ENCODE results near the gene YDJC.
"Not testable (repeated sequence)": the region's sequence is repeated elsewhere in the genome, so short reads cannot be mapped to it uniquely, and the experiment has no call there.

YDJC gene

DNA sequence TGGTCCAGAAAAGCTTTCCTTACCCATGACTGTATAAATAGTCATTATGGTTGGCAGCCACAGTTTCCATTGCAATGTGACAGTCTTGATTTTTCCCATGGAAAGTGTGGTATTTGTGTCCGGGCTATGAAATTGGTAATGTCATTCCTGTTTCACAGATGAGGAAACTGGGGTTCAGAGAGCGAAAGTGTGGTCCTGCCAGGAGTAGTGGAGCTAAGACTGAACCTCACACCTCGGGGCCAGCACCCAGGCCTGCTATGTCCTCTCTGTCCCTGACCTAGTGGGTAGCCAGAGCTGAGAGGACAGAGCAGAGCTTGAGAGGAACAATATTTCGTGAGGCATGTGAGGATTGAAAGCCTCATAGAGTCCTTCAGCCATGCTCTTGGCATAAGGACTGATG is 1.2 kb upstream of the YDJC start:
- Mint-ChIP-seq H3K4me3 (no peak overlapping the region), H3K27me3 (peaks cover 3% of the 10 kb centered on the region)

DNA sequence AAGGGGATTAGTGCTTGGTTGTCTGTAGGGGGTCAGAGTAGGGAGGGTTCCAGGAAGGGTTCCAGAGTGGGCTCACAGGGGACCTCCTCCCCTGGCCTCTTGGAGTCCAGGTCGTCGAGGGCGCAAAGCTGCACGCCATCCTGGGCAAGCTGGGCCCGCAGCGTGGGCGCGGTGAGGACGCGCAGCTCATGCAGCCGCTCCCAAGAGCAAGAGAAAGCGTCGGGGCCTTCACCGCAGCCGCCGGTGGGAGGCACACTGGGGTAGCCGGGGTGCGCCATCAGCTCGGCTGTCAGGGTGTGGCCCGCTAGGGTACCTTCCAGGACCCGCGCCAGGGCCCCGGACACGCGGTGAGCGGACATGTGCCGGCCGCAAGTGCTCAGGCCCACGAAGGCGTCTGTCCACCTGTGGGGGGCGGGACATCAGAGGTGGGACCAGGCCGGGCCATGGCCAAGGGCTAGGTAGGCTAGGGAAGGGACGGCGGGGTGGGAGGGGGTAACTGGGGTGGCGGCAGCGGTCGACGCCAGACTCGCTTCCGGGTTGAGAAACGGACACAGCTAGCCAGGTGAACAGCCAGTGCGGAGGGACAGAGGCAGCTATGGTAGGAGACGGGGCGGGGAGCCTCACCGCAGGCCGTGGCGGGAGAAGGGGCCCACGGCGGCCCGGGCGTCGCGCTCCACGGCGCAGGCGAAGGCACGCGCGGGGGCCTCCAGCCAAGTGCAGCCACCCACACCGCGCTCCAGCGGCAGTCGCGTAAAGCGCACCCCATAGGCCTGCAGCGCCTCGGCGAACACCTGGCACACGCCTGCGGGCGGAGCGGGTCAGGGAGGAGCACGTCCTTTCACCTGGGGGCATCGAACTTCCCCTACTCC is 1.2 kb downstream of the YDJC start:
- H3K27ac Mint-ChIP-seq = peak overlapping the region; percentile 90
- peaks cover 6% of the 10 kb centered on the region for H3K9me3 Mint-ChIP-seq
- H3K36me3 Mint-ChIP-seq (ENCODE audit: low read depth) = peaks cover 61% of the 10 kb centered on the region
- intact Hi-C loops (cut with micrococcal nuclease) = no loop called here
- H3K4me3 Mint-ChIP-seq = peak overlapping the region; percentile 91
- no peaks in the 10 kb centered on the region for H3K27me3 Mint-ChIP-seq
- H3K4me1 Mint-ChIP-seq (ENCODE audit: low read depth) = peaks cover 62% of the 10 kb centered on the region

More for the DNA sequence above, 1.2 kb upstream of the YDJC start:
- H3K36me3 Mint-ChIP-seq (ENCODE audit: low read depth) = peaks cover 38% of the 10 kb centered on the region
- H3K4me1 Mint-ChIP-seq (ENCODE audit: low read depth) = peaks cover 40% of the 10 kb centered on the region
- no peak overlapping the region for H3K27ac Mint-ChIP-seq
- intact Hi-C loops (cut with micrococcal nuclease) = no loop called here
- H3K9me3 Mint-ChIP-seq = peaks cover 6% of the 10 kb centered on the region

- intact Hi-C loops (cut with micrococcal nuclease) = no loop called here
- Mint-ChIP-seq H3K27ac (no peak overlapping the region), H3K9me3 (no peaks in the 10 kb centered on the region), H3K4me1 (ENCODE audit: low read depth) (peaks cover 68% of the 10 kb centered on the region), H3K27me3 (no peaks in the 10 kb centered on the region), H3K36me3 (ENCODE audit: low read depth) (peaks cover 75% of the 10 kb centered on the region), H3K4me3 (no peak overlapping the region)
Observed at GRCh38 chr22:21626735-21627469, 2.9 kb downstream of the YDJC start.

GRCh38 chr22:21626073-21626734 is 3.6 kb downstream of the YDJC start:
- no peaks in the 10 kb centered on the region for H3K27me3 Mint-ChIP-seq
- H3K4me1 Mint-ChIP-seq (ENCODE audit: low read depth) = peaks cover 75% of the 10 kb centered on the region
- peaks cover 79% of the 10 kb centered on the region for H3K36me3 Mint-ChIP-seq (ENCODE audit: low read depth)
- no peak overlapping the region for H3K4me3 Mint-ChIP-seq
- H3K9me3 Mint-ChIP-seq = no peaks in the 10 kb centered on the region
- intact Hi-C loops (cut with micrococcal nuclease) = no loop called here
- H3K27ac Mint-ChIP-seq = peak overlapping the region; percentile 37

GRCh38 chr22:21624880-21625791 is 4.7 kb downstream of the YDJC start:
- H3K4me1 Mint-ChIP-seq (ENCODE audit: low read depth) = peaks cover 85% of the 10 kb centered on the region
- no peaks in the 10 kb centered on the region for H3K27me3 Mint-ChIP-seq
- H3K36me3 Mint-ChIP-seq (ENCODE audit: low read depth) = peaks cover 90% of the 10 kb centered on the region
- intact Hi-C loops (cut with micrococcal nuclease) = no loop called here
- H3K4me3 Mint-ChIP-seq = no peak overlapping the region
- H3K9me3 Mint-ChIP-seq = no peaks in the 10 kb centered on the region
- peak overlapping the region; percentile 37 for H3K27ac Mint-ChIP-seq

DNA sequence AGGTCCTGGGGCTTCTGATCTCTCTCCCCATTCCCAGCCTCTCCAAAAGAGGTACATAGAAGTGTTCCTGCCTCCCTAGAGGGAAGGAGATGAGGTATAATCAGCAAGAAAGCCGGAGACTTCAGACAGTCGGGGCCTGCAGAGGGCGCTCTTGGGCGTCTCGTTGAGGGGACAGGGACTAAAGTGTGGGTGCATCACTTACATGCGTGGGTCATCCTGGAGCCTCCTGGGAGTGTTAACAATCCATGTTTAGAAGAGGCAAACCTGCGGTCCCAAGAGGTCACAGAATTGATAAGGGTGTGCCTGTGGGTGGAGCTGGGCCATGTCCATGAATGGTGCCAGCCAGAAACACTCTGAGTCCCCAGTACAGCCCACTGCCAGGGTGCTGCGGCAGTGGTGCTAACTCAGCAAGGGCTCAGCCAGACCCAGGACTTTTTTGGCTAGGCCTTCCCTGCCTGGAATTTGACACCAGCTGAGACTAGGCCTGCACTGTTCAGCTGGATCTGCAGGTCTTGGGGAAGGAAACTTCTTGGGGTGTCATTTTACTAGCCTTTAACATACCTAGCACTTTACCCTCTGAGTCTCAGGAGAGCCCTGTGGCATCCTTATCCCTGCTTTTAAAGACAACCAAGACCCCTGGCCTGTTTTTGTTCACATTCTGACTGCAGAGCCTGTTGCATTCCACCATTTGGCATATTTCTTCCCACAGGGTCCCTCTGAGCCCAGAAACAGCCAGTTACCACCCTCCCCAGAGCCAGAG is 5.5 kb downstream of the YDJC start:
- Mint-ChIP-seq H3K9me3 (no peaks in the 10 kb centered on the region), H3K4me3 (no peak overlapping the region), H3K36me3 (ENCODE audit: low read depth) (peaks cover 90% of the 10 kb centered on the region), H3K27ac (peak overlapping the region; percentile 37), H3K27me3 (no peaks in the 10 kb centered on the region), H3K4me1 (ENCODE audit: low read depth) (peaks cover 93% of the 10 kb centered on the region)
- intact Hi-C loops (cut with micrococcal nuclease) = no loop called here

DNA sequence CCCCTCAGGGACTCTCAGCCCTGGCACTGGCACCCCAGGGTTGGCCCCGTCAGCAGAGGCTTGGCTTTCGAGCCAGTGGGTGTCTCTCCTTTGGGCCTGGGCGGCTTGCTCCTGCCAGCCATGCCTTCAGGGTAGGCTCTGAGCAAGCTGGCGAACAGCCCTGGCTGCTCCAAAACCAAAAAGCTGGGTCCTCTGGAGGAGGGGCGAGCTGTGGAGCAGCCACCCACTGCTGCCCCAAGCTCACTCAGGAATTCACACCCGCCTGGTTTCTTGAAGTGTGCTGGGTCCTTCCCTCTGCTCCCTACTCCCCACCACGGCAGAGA is 6.2 kb downstream of the YDJC start:
- H3K4me1 Mint-ChIP-seq (ENCODE audit: low read depth) = peaks cover 95% of the 10 kb centered on the region

DNA sequence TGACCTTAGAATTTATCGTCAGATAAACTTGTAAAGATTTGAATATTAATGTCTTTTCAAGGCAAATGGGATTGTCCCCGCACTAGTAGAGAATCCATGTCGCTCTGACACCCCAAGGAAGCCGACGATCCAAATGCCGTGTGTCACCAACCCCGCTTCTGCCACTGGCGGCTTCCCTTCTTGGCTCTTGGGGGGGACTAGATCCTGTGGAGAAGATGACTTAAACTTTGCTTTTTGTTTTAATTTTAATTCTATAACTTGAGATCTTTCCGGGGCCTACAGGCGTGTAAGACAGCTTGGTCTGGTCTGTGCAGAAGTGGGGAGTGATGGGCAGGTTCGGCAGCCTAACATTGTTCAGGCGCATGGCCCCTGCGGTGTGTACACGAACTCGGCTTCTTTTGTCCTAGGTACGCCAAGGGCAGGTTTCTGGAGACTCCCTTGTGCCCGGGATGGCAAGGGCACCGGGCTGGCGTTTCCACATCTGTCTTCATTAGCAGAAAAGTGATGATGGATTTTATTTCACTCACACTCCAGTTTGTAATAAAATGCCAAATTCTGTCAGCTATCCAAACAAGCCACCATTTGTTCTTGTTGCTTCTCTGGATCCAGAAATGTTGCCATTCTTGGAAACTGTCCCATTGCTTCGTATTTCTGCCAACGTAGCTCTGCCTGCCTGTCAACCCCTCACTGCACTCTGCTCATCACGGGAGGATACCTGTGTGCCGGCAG is 6.7 kb downstream of the YDJC start:
- H3K4me3 Mint-ChIP-seq = peak overlapping the region; percentile 9

More for the DNA sequence above, 6.2 kb downstream of the YDJC start:
- Mint-ChIP-seq H3K27me3 (no peaks in the 10 kb centered on the region), H3K9me3 (no peaks in the 10 kb centered on the region), H3K4me3 (no peak overlapping the region), H3K36me3 (ENCODE audit: low read depth) (peaks cover 92% of the 10 kb centered on the region), H3K27ac (peak overlapping the region; percentile 74)
- intact Hi-C loops (cut with micrococcal nuclease) = no loop called here

GRCh38 chr22:21622011-21622918 is 7.6 kb downstream of the YDJC start:
- peak overlapping the region; percentile 74 for H3K27ac Mint-ChIP-seq
- H3K9me3 Mint-ChIP-seq = no peaks in the 10 kb centered on the region
- no peaks in the 10 kb centered on the region for H3K27me3 Mint-ChIP-seq
- peaks cover 92% of the 10 kb centered on the region for H3K36me3 Mint-ChIP-seq (ENCODE audit: low read depth)
- peak overlapping the region; percentile 57 for H3K4me3 Mint-ChIP-seq
- intact Hi-C loops (cut with micrococcal nuclease) = no loop called here
- H3K4me1 Mint-ChIP-seq (ENCODE audit: low read depth) = peaks cover 84% of the 10 kb centered on the region

More for the DNA sequence above, 6.7 kb downstream of the YDJC start:
- peaks cover 92% of the 10 kb centered on the region for H3K36me3 Mint-ChIP-seq (ENCODE audit: low read depth)
- H3K27me3 Mint-ChIP-seq = no peaks in the 10 kb centered on the region
- H3K9me3 Mint-ChIP-seq = no peaks in the 10 kb centered on the region
- intact Hi-C loops (cut with micrococcal nuclease) = no loop called here
- H3K27ac Mint-ChIP-seq = peak overlapping the region; percentile 74
- H3K4me1 Mint-ChIP-seq (ENCODE audit: low read depth) = peaks cover 92% of the 10 kb centered on the region

- Mint-ChIP-seq H3K4me3 (no peak overlapping the region), H3K9me3 (no peaks in the 10 kb centered on the region), H3K4me1 (ENCODE audit: low read depth) (peaks cover 76% of the 10 kb centered on the region), H3K27ac (peak overlapping the region; percentile 74), H3K27me3 (no peaks in the 10 kb centered on the region), H3K36me3 (ENCODE audit: low read depth) (peaks cover 92% of the 10 kb centered on the region)
- intact Hi-C loops (cut with micrococcal nuclease) = no loop called here
Observed at GRCh38 chr22:21621025-21621424, 8.8 kb downstream of the YDJC start.

GRCh38 chr22:21617337-21617736 is 12.5 kb downstream of the YDJC start:
- H3K36me3 Mint-ChIP-seq (ENCODE audit: low read depth) = peaks cover 92% of the 10 kb centered on the region
- H3K27ac Mint-ChIP-seq; intact Hi-C loops (cut with micrococcal nuclease): not testable (repeated sequence)

More at GRCh38 chr22:21617337-21617736, 12.5 kb downstream of the YDJC start:
- H3K4me3 Mint-ChIP-seq, H3K9me3 Mint-ChIP-seq, H3K27me3 Mint-ChIP-seq: not testable (repeated sequence)
- peaks cover 58% of the 10 kb centered on the region for H3K4me1 Mint-ChIP-seq (ENCODE audit: low read depth)

All from dendritic cell treated with granulocyte-macrophage colony-stimulating factor and Interleukin-4, amounts not matched to agents 40 ng/mL and 50 ng/mL, for 4 days (primary cell).